ENCODE data around the gene HECW1. TPM values are rescaled to one million over a fixed set of nuclear protein-coding genes. Genes with fewer than 3 reads are reported as not detected.

The HECW1 gene
- total and polyA plus RNA-seq, 2 donors (not counting 1 experiment from before 2014, with no cell fraction given) = not detected

GRCh38 chr7:43481902-43482678, 369.6 kb downstream of the HECW1 start:
- H3K9me3 ChIP-seq (ENCODE audit: control extremely low read depth in 1 of 3, control insufficient read depth in 2 of 3, insufficient read depth in 1 of 3, low read length in 2 of 3) = no peaks in the 10 kb centered on the region
- CTCF ChIA-PET = interaction anchor here (1.3 kb wide), 1 partner anchor 25 kb away, joined by 7 read pairs; no protein-coding TSS in a partner anchor
- no peaks in the 10 kb centered on the region for H3K27me3 ChIP-seq (replicated peaks in 1 of 4; ENCODE audit: control extremely low read depth in 1 of 4, control insufficient read depth in 3 of 4, insufficient read depth in 4 of 4, low read length in 3 of 4)
- no peak overlapping the region for H3K9ac ChIP-seq (ENCODE audit: low read length)
- ATAC-seq (ENCODE audit: low read depth) = no peak
- Mint-ChIP-seq H3K27ac (no peak overlapping the region), H3K4me3 (no peak overlapping the region), H3K27me3 (peaks cover 4% of the 10 kb centered on the region), H3K4me1 (peaks cover 4% of the 10 kb centered on the region), H3K9me3 (ENCODE audit: insufficient read depth) (no peaks in the 10 kb centered on the region)
- no peaks in the 10 kb centered on the region for H3K79me2 ChIP-seq (ENCODE audit: control insufficient read depth, insufficient read depth, low read length)
- POLR2A ChIA-PET = no interaction called here
- no peak overlapping the region for H3K27ac ChIP-seq (ENCODE audit: low read length in 2 of 2)
- WGBS (ENCODE audit: insufficient coverage) = 100% methylated on average over 5 of the region's 8 CpGs
- H4K20me1 ChIP-seq (ENCODE audit: control insufficient read depth, insufficient read depth, low read length, poor library complexity, severe bottlenecking) = no peaks in the 10 kb centered on the region
- no peaks in the 10 kb centered on the region for H3K36me3 ChIP-seq (replicated peaks in 1 of 2; ENCODE audit: control extremely low read depth in 1 of 2, control insufficient read depth in 1 of 2, extremely low read depth in 1 of 2, insufficient read depth in 2 of 2, low read length in 1 of 2)
- no peak for DNase-seq
- no peak overlapping the region for H3K4me2 ChIP-seq (replicated peaks; ENCODE audit: low read depth, low read length, poor library complexity, severe bottlenecking)
- intact Hi-C loops (cut with micrococcal nuclease) = no loop called here
- H3K4me1 ChIP-seq (ENCODE audit: control insufficient read depth in 2 of 2, insufficient read depth in 2 of 2, low read length in 2 of 2) = no peaks in the 10 kb centered on the region
- H2AFZ ChIP-seq (ENCODE audit: insufficient read depth, low read depth, low read length, poor library complexity, severe bottlenecking) = no peak overlapping the region
- TF ChIP-seq EZH2 (IDR thresholded peaks at IDR 0.05; ENCODE audit: borderline replicate concordance, insufficient read depth, low read depth, low read length, poor library complexity, severe bottlenecking) (no peak), CTCF (IDR thresholded peaks at IDR 0.05) (no peak)
- no peak overlapping the region for H3K4me3 ChIP-seq (ENCODE audit: control extremely low read depth in 1 of 5, extremely low read depth in 1 of 5, insufficient read depth in 1 of 5, low read depth in 2 of 5, low read length in 4 of 5)

- no peak overlapping the region for H3K4me3 ChIP-seq (ENCODE audit: control extremely low read depth in 1 of 5, extremely low read depth in 1 of 5, insufficient read depth in 1 of 5, low read depth in 2 of 5, low read length in 4 of 5)
- intact Hi-C loops (cut with micrococcal nuclease) = no loop called here
- no peak overlapping the region for H3K9ac ChIP-seq (ENCODE audit: low read length)
- whole genome bisulfite sequencing (ENCODE audit: insufficient coverage) = 97% methylated on average over 3 of the region's 5 CpGs
- no peaks in the 10 kb centered on the region for H4K20me1 ChIP-seq (ENCODE audit: control insufficient read depth, insufficient read depth, low read length, poor library complexity, severe bottlenecking)
- DNase-seq = no peak
- TF ChIP-seq EZH2 (IDR thresholded peaks at IDR 0.05; ENCODE audit: borderline replicate concordance, insufficient read depth, low read depth, low read length, poor library complexity, severe bottlenecking) (no peak), CTCF (IDR thresholded peaks at IDR 0.05) (no peak)
- no peaks in the 10 kb centered on the region for H3K9me3 Mint-ChIP-seq (ENCODE audit: insufficient read depth)
- H3K27me3 Mint-ChIP-seq = peaks cover 4% of the 10 kb centered on the region
- H3K4me1 ChIP-seq (ENCODE audit: control insufficient read depth in 2 of 2, insufficient read depth in 2 of 2, low read length in 2 of 2) = no peaks in the 10 kb centered on the region
- H2AFZ ChIP-seq (ENCODE audit: insufficient read depth, low read depth, low read length, poor library complexity, severe bottlenecking) = no peak overlapping the region
- H3K27me3 ChIP-seq (replicated peaks in 1 of 4; ENCODE audit: control extremely low read depth in 1 of 4, control insufficient read depth in 3 of 4, insufficient read depth in 4 of 4, low read length in 3 of 4) = no peaks in the 10 kb centered on the region
- H3K27ac ChIP-seq (ENCODE audit: low read length in 2 of 2) = no peak overlapping the region
- no peaks in the 10 kb centered on the region for H3K79me2 ChIP-seq (ENCODE audit: control insufficient read depth, insufficient read depth, low read length)
- H3K9me3 ChIP-seq (ENCODE audit: control extremely low read depth in 1 of 3, control insufficient read depth in 2 of 3, insufficient read depth in 1 of 3, low read length in 2 of 3) = no peaks in the 10 kb centered on the region
- POLR2A ChIA-PET = no interaction called here
- peaks cover 3% of the 10 kb centered on the region for H3K4me1 Mint-ChIP-seq
- H3K27ac Mint-ChIP-seq = no peak overlapping the region
- ATAC-seq (ENCODE audit: low read depth) = no peak
- H3K4me3 Mint-ChIP-seq = no peak overlapping the region
- H3K4me2 ChIP-seq (replicated peaks; ENCODE audit: low read depth, low read length, poor library complexity, severe bottlenecking) = no peak overlapping the region
- CTCF ChIA-PET = no interaction called here
- no peaks in the 10 kb centered on the region for H3K36me3 ChIP-seq (replicated peaks in 1 of 2; ENCODE audit: control extremely low read depth in 1 of 2, control insufficient read depth in 1 of 2, extremely low read depth in 1 of 2, insufficient read depth in 2 of 2, low read length in 1 of 2)
These were observed 370.3 kb downstream of the HECW1 start for GRCh38 chr7:43482679-43483252.

Data from B cell (primary cell).